ENCODE results near the gene TIMP2.
"Not testable (repeated sequence)": the region's sequence is repeated elsewhere in the genome, so short reads cannot be mapped to it uniquely, and the experiment has no call there.

Gene TIMP2

GRCh38 chr17:78878261-78878660 is 46.9 kb downstream of the TIMP2 start:
- Histone ChIP-seq H4K20me1 (ENCODE audit: insufficient read depth, low read length) (peaks cover 8% of the 10 kb centered on the region; the same call in 1 of the 2 replicates), H3K79me2 (ENCODE audit: insufficient read depth, low read length) (no peaks in the 10 kb centered on the region), H2AFZ (ENCODE audit: low read depth, low read length) (no peak overlapping the region), H3K36me3 (ENCODE audit: insufficient read depth, low read length) (no peaks in the 10 kb centered on the region), H3K4me3 (ENCODE audit: low read depth in 1 of 2, low read length in 2 of 2) (no peak overlapping the region), H3K4me1 (ENCODE audit: insufficient read depth, low read length) (peaks cover 9% of the 10 kb centered on the region; the same call in 1 of the 2 replicates), H3K27ac (ENCODE audit: low read length) (no peak overlapping the region), H3K27me3 (ENCODE audit: insufficient read depth, low read length, poor library complexity) (peaks cover 3% of the 10 kb centered on the region), H3K9ac (ENCODE audit: low read depth, low read length) (no peak overlapping the region), H3K4me2 (ENCODE audit: insufficient read depth, low read length) (no peak overlapping the region), H3K9me3 (ENCODE audit: insufficient read depth, low read length, severe bottlenecking) (no peaks in the 10 kb centered on the region)
- no peak for TF ChIP-seq CTCF (IDR thresholded peaks at IDR 0.05; ENCODE audit: borderline replicate concordance, extremely low read depth, low read length, poor library complexity, severe bottlenecking)
- TF ChIP-seq EZH2 (IDR thresholded peaks at IDR 0.05; ENCODE audit: borderline replicate concordance, low read depth, low read length, severe bottlenecking): no peak
- DNase-seq (no peak), ATAC-seq (ENCODE audit: insufficient read depth, low read depth) (no peak)

- ATAC-seq (ENCODE audit: insufficient read depth, low read depth); H3K27ac ChIP-seq (ENCODE audit: low read length); H3K4me2 ChIP-seq (ENCODE audit: insufficient read depth, low read length): not testable (repeated sequence)
Observed at GRCh38 chr17:78876954-78877517, 48.2 kb downstream of the TIMP2 start.

GRCh38 chr17:78876094-78876597 is 49.0 kb downstream of the TIMP2 start:
- Histone ChIP-seq H3K4me3 (ENCODE audit: low read depth in 1 of 2, low read length in 2 of 2) (no peak overlapping the region), H3K27ac (ENCODE audit: low read length) (no peak overlapping the region), H3K4me1 (ENCODE audit: insufficient read depth, low read length) (peaks cover 9% of the 10 kb centered on the region; the same call in 1 of the 2 replicates), H2AFZ (ENCODE audit: low read depth, low read length) (no peak overlapping the region), H4K20me1 (ENCODE audit: insufficient read depth, low read length) (peaks cover 8% of the 10 kb centered on the region; the same call in 1 of the 2 replicates), H3K27me3 (ENCODE audit: insufficient read depth, low read length, poor library complexity) (peaks cover 3% of the 10 kb centered on the region), H3K4me2 (ENCODE audit: insufficient read depth, low read length) (no peak overlapping the region), H3K9ac (ENCODE audit: low read depth, low read length) (no peak overlapping the region), H3K79me2 (ENCODE audit: insufficient read depth, low read length) (no peaks in the 10 kb centered on the region), H3K36me3 (ENCODE audit: insufficient read depth, low read length) (no peaks in the 10 kb centered on the region), H3K9me3 (ENCODE audit: insufficient read depth, low read length, severe bottlenecking) (no peaks in the 10 kb centered on the region)
- no peak for DNase-seq
- no peak for TF ChIP-seq EZH2 (IDR thresholded peaks at IDR 0.05; ENCODE audit: borderline replicate concordance, low read depth, low read length, severe bottlenecking)
- no peak for TF ChIP-seq CTCF (IDR thresholded peaks at IDR 0.05; ENCODE audit: borderline replicate concordance, extremely low read depth, low read length, poor library complexity, severe bottlenecking)
- no peak for ATAC-seq (ENCODE audit: insufficient read depth, low read depth)

More at GRCh38 chr17:78876954-78877517, 48.2 kb downstream of the TIMP2 start:
- H3K36me3 ChIP-seq (ENCODE audit: insufficient read depth, low read length); H4K20me1 ChIP-seq (ENCODE audit: insufficient read depth, low read length); H3K9me3 ChIP-seq (ENCODE audit: insufficient read depth, low read length, severe bottlenecking); H3K79me2 ChIP-seq (ENCODE audit: insufficient read depth, low read length); H2AFZ ChIP-seq (ENCODE audit: low read depth, low read length); H3K4me3 ChIP-seq (ENCODE audit: low read depth in 1 of 2, low read length in 2 of 2); H3K27me3 ChIP-seq (ENCODE audit: insufficient read depth, low read length, poor library complexity); DNase-seq; H3K4me1 ChIP-seq (ENCODE audit: insufficient read depth, low read length); H3K9ac ChIP-seq (ENCODE audit: low read depth, low read length): not testable (repeated sequence)

- Histone ChIP-seq H3K4me1 (ENCODE audit: insufficient read depth, low read length) (peaks cover 9% of the 10 kb centered on the region; the same call in 1 of the 2 replicates), H3K36me3 (ENCODE audit: insufficient read depth, low read length) (no peaks in the 10 kb centered on the region), H4K20me1 (ENCODE audit: insufficient read depth, low read length) (peaks cover 3% of the 10 kb centered on the region; the same call in 1 of the 2 replicates), H3K27ac (ENCODE audit: low read length) (no peak overlapping the region), H3K9me3 (ENCODE audit: insufficient read depth, low read length, severe bottlenecking) (no peaks in the 10 kb centered on the region), H3K27me3 (ENCODE audit: insufficient read depth, low read length, poor library complexity) (peaks cover 3% of the 10 kb centered on the region), H3K9ac (ENCODE audit: low read depth, low read length) (no peak overlapping the region), H3K4me2 (ENCODE audit: insufficient read depth, low read length) (no peak overlapping the region), H3K79me2 (ENCODE audit: insufficient read depth, low read length) (no peaks in the 10 kb centered on the region), H2AFZ (ENCODE audit: low read depth, low read length) (no peak overlapping the region), H3K4me3 (ENCODE audit: low read depth in 1 of 2, low read length in 2 of 2) (no peak overlapping the region)
- TF ChIP-seq EZH2 (IDR thresholded peaks at IDR 0.05; ENCODE audit: borderline replicate concordance, low read depth, low read length, severe bottlenecking): no peak
- no peak for TF ChIP-seq CTCF (IDR thresholded peaks at IDR 0.05; ENCODE audit: borderline replicate concordance, extremely low read depth, low read length, poor library complexity, severe bottlenecking)
- no peak for DNase-seq
- no peak for ATAC-seq (ENCODE audit: insufficient read depth, low read depth)
Observed at GRCh38 chr17:78875363-78876093, 49.7 kb downstream of the TIMP2 start.

All from DND-41 (cell line).